GM12878 (cell line): ENCODE results near the gene CIPC.

ENCODE experiments used
- CHD2 ChIP-seq: IDR thresholded peaks from 2 replicates; pipeline ENCODE4 v1.6.1; 2011; ENCODE audit warnings: low read depth, low read length, improper control_type of control experiment, borderline replicate concordance
- NFIC ChIP-seq: IDR thresholded peaks from 2 replicates; pipeline ENCODE4 v1.6.1; 2012; ENCODE audit warnings: low read depth, mild to moderate bottlenecking, inconsistent platforms, low read length, moderate library complexity
- SMC3 ChIP-seq: IDR thresholded peaks from 2 replicates; pipeline ENCODE4 v1.6.1; 2011; ENCODE audit warnings: low read length, improper control_type of control experiment, borderline replicate concordance

DNA sequence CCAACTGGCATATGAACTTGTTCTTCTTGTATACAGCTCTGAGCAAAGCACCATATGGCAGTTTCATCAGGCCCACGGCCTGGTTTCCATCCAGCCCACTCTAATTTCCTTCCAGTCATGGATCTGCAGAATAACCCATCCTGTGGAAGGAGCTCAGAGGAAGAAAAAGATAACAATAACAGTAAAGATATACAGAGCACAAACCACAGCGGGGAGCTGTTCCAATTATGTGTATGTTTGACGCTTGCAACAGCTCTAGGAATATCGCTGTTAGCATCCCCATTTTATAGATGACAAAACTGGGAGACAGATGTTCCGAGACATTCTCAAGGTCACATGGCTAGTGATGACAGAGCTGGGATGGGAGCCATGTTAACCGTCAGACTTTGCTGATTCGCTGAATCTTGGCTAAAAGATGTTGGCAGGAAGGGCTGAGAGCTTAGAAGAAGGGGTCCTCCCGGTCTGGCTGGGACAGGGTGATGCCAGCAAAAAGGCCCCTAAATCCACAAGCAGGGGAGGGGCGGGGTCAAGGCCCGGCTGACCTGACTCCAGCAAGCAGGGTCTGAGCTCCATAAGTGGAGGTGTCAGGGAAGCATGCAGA lies 34.4 kb upstream of the CIPC start:
- TF ChIP-seq SMC3 (no peak), CHD2 (no peak), NFIC (no peak)
